SK-N-SH treated with all-trans-retinoic acid at 6 μM for 48 hours (cell line): ENCODE data around the gene NFXL1.

Source experiments
- ATAC-seq: fragments of 200-7000 bp; cut with Tn5 transposase; 3 replicates; pipeline ENCODE4 v1.9.1; 2020; ENCODE audit warnings: mild to moderate bottlenecking, moderate library complexity
- ARNTL ChIP-seq: fragments of 450-650 bp; formaldehyde crosslinking; IDR thresholded peaks from 2 replicates; pipeline ENCODE4 v1.5.0; 2020; ENCODE audit warnings: low read depth, mild to moderate bottlenecking, moderate library complexity, borderline replicate concordance
- BACH2 ChIP-seq: fragments of 250-450 bp; sonication (Bioruptor Pico); IDR thresholded peaks from 2 replicates; pipeline ENCODE4 v1.9.0; 2021; ENCODE audit warnings: mild to moderate bottlenecking, borderline replicate concordance
- CSDC2 ChIP-seq: fragments of 250-450 bp; sonication (Bioruptor Pico); IDR thresholded peaks from 2 replicates; pipeline ENCODE4 v1.5.0; 2020; ENCODE audit warnings: mild to moderate bottlenecking, moderate library complexity
- ESRRG ChIP-seq: fragments of 250-450 bp; sonication (Bioruptor Pico); IDR thresholded peaks from 2 replicates; pipeline ENCODE4 v1.6.1; 2021; ENCODE audit warnings: mild to moderate bottlenecking
- GLIS3 ChIP-seq: fragments of 250-450 bp; sonication (Bioruptor Pico); IDR thresholded peaks from 2 replicates; pipeline ENCODE4 v1.5.0; 2020; ENCODE audit warnings: mild to moderate bottlenecking, moderate library complexity
- OSR1 ChIP-seq: fragments of 250-450 bp; sonication (Bioruptor Pico); IDR thresholded peaks from 2 replicates; pipeline ENCODE4 v1.8.0; 2022; ENCODE audit warnings: moderate library complexity, mild to moderate bottlenecking, inconsistent platforms
- PPARA ChIP-seq: fragments of 250-450 bp; sonication (Bioruptor Pico); IDR thresholded peaks from 2 replicates; pipeline ENCODE4 v1.5.0; 2020; ENCODE audit warnings: mild to moderate bottlenecking, borderline replicate concordance
- RARB ChIP-seq: fragments of 250-450 bp; sonication (Bioruptor Pico); IDR thresholded peaks from 2 replicates; pipeline ENCODE4 v1.8.0; 2021; ENCODE audit warnings: mild to moderate bottlenecking, moderate library complexity
- SNAI2 ChIP-seq: fragments of 250-450 bp; sonication (Bioruptor Pico); IDR thresholded peaks from 2 replicates; pipeline ENCODE4 v1.5.0; 2020; ENCODE audit warnings: mild to moderate bottlenecking, moderate library complexity
- TCF4 ChIP-seq: fragments of 250-450 bp; sonication (Bioruptor Pico); IDR thresholded peaks from 2 replicates; pipeline ENCODE4 v1.8.0; 2021; ENCODE audit warnings: mild to moderate bottlenecking, moderate library complexity, borderline replicate concordance
- ZC3H10 ChIP-seq: fragments of 250-450 bp; sonication (Bioruptor Pico); IDR thresholded peaks from 2 replicates; pipeline ENCODE4 v1.5.1; 2021; ENCODE audit warnings: mild to moderate bottlenecking, moderate library complexity
- ZFP30 ChIP-seq: fragments of 450-650 bp; formaldehyde crosslinking; IDR thresholded peaks from 2 replicates; pipeline ENCODE4 v1.5.0; 2022; ENCODE audit warnings: mild to moderate bottlenecking, moderate library complexity
- ZNF565 ChIP-seq: fragments of 450-650 bp; formaldehyde crosslinking; conservative IDR thresholded peaks from 2 replicates; pipeline ENCODE4 v1.5.0; 2020; ENCODE audit warnings: low read depth, mild to moderate bottlenecking, moderate library complexity
- ZNF70 ChIP-seq: fragments of 450-650 bp; formaldehyde crosslinking; IDR thresholded peaks from 2 replicates; pipeline ENCODE4 v1.5.0; 2020; ENCODE audit warnings: mild to moderate bottlenecking, moderate library complexity
- ZNF8 ChIP-seq: fragments of 450-650 bp; formaldehyde crosslinking; IDR thresholded peaks from 2 replicates; pipeline ENCODE4 v1.5.0; 2020; ENCODE audit warnings: mild to moderate bottlenecking, moderate library complexity
- TF ChIP-seq, protein P1 (sequence below): fragments of 250-450 bp; sonication (Bioruptor Pico); IDR thresholded peaks from 2 replicates; pipeline ENCODE4 v1.8.0; 2020; ENCODE audit warnings: mild to moderate bottlenecking, moderate library complexity, borderline replicate concordance
- TF ChIP-seq, protein P2 (sequence below): fragments of 250-450 bp; sonication (Bioruptor Pico); IDR thresholded peaks from 2 replicates; pipeline ENCODE4 v1.5.1; 2021; ENCODE audit warnings: mild to moderate bottlenecking, moderate library complexity
- TF ChIP-seq, protein P3 (sequence below): fragments of 250-450 bp; sonication (Bioruptor Pico); IDR thresholded peaks from 2 replicates; pipeline ENCODE4 v1.8.0; 2021; ENCODE audit warnings: low read depth, mild to moderate bottlenecking, moderate library complexity, borderline replicate concordance
- TF ChIP-seq, protein P4 (sequence below): fragments of 250-450 bp; sonication (Bioruptor Pico); IDR thresholded peaks from 2 replicates; pipeline ENCODE4 v1.5.0; 2020; ENCODE audit warnings: mild to moderate bottlenecking, moderate library complexity

The NFXL1 gene

DNA sequence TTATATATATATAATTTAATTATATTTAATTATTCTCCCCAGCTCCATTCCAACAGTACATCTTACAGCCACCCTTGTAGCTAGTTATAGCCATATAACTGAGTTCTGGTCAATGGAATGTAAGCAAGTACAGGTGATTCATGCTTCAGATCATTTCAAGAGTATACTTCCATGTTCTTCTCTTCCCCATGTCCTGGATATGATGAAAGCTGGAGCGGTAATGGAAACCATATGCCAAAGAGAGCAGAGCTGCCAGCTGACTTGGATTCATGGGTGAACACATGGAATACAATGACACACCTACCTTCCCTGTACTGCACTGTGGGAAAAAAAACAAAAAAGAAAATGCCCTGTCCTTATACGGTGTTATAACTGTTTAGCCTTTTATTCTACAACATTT is 59.0 kb downstream of the NFXL1 start:
- TF ChIP-seq OSR1 (CRISPR knock-in tag) = no peak
- TF ChIP-seq GLIS3 (CRISPR knock-in tag) = no peak
- no peak for TF ChIP-seq ZFP30
- no peak for TF ChIP-seq SNAI2
- no peak for TF ChIP-seq ZNF565
- TF ChIP-seq BACH2 (CRISPR knock-in tag) = no peak
- TF ChIP-seq, protein P1, sequence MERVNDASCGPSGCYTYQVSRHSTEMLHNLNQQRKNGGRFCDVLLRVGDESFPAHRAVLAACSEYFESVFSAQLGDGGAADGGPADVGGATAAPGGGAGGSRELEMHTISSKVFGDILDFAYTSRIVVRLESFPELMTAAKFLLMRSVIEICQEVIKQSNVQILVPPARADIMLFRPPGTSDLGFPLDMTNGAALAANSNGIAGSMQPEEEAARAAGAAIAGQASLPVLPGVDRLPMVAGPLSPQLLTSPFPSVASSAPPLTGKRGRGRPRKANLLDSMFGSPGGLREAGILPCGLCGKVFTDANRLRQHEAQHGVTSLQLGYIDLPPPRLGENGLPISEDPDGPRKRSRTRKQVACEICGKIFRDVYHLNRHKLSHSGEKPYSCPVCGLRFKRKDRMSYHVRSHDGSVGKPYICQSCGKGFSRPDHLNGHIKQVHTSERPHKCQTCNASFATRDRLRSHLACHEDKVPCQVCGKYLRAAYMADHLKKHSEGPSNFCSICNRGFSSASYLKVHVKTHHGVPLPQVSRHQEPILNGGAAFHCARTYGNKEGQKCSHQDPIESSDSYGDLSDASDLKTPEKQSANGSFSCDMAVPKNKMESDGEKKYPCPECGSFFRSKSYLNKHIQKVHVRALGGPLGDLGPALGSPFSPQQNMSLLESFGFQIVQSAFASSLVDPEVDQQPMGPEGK (CRISPR knock-in tag) = no peak
- no peak for TF ChIP-seq ZC3H10 (CRISPR knock-in tag)
- TF ChIP-seq, protein P2, sequence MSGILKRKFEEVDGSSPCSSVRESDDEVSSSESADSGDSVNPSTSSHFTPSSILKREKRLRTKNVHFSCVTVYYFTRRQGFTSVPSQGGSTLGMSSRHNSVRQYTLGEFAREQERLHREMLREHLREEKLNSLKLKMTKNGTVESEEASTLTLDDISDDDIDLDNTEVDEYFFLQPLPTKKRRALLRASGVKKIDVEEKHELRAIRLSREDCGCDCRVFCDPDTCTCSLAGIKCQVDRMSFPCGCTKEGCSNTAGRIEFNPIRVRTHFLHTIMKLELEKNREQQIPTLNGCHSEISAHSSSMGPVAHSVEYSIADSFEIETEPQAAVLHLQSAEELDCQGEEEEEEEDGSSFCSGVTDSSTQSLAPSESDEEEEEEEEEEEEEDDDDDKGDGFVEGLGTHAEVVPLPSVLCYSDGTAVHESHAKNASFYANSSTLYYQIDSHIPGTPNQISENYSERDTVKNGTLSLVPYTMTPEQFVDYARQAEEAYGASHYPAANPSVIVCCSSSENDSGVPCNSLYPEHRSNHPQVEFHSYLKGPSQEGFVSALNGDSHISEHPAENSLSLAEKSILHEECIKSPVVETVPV = no peak
- TF ChIP-seq ESRRG (CRISPR knock-in tag) = no peak
- no peak for TF ChIP-seq CSDC2 (CRISPR knock-in tag)
- TF ChIP-seq, all 23 proteins: peak for 0
- ATAC-seq = no peak

DNA sequence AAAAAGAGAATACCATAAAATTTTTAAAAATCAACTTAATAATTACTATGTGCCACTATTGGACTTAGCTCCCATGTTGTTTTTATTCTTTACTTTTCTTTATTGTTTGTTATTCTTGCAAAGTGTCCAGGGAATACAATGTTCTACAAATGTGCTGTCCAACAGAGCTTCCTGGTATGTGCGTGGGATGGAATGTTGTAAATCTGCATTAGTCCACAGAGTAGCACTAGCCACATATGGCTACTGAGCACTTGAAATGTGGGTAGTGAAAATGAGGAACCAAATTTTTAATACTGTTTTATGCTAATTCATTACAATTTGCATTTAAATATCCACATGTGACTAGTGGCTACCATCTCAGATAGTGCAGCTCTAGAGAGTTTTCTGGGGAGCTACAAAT is 62.2 kb downstream of the NFXL1 start:
- no peak for TF ChIP-seq BACH2 (CRISPR knock-in tag)
- TF ChIP-seq, protein P2 = no peak
- TF ChIP-seq, protein P3, sequence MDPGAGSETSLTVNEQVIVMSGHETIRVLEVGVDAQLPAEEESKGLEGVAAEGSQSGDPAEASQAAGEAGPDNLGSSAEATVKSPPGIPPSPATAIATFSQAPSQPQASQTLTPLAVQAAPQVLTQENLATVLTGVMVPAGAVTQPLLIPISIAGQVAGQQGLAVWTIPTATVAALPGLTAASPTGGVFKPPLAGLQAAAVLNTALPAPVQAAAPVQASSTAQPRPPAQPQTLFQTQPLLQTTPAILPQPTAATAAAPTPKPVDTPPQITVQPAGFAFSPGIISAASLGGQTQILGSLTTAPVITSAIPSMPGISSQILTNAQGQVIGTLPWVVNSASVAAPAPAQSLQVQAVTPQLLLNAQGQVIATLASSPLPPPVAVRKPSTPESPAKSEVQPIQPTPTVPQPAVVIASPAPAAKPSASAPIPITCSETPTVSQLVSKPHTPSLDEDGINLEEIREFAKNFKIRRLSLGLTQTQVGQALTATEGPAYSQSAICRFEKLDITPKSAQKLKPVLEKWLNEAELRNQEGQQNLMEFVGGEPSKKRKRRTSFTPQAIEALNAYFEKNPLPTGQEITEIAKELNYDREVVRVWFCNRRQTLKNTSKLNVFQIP (CRISPR knock-in tag) = no peak
- no peak for TF ChIP-seq CSDC2 (CRISPR knock-in tag)
- no peak for TF ChIP-seq PPARA (CRISPR knock-in tag)
- no peak for TF ChIP-seq RARB (CRISPR knock-in tag)
- no peak for TF ChIP-seq ZNF8
- TF ChIP-seq ARNTL (CRISPR knock-in tag) = no peak
- TF ChIP-seq ESRRG (CRISPR knock-in tag) = no peak
- no peak for TF ChIP-seq TCF4 (CRISPR knock-in tag)
- TF ChIP-seq ZFP30 = no peak
- TF ChIP-seq, protein P4, sequence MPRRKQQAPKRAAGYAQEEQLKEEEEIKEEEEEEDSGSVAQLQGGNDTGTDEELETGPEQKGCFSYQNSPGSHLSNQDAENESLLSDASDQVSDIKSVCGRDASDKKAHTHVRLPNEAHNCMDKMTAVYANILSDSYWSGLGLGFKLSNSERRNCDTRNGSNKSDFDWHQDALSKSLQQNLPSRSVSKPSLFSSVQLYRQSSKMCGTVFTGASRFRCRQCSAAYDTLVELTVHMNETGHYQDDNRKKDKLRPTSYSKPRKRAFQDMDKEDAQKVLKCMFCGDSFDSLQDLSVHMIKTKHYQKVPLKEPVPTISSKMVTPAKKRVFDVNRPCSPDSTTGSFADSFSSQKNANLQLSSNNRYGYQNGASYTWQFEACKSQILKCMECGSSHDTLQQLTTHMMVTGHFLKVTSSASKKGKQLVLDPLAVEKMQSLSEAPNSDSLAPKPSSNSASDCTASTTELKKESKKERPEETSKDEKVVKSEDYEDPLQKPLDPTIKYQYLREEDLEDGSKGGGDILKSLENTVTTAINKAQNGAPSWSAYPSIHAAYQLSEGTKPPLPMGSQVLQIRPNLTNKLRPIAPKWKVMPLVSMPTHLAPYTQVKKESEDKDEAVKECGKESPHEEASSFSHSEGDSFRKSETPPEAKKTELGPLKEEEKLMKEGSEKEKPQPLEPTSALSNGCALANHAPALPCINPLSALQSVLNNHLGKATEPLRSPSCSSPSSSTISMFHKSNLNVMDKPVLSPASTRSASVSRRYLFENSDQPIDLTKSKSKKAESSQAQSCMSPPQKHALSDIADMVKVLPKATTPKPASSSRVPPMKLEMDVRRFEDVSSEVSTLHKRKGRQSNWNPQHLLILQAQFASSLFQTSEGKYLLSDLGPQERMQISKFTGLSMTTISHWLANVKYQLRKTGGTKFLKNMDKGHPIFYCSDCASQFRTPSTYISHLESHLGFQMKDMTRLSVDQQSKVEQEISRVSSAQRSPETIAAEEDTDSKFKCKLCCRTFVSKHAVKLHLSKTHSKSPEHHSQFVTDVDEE (CRISPR knock-in tag) = no peak
- TF ChIP-seq, all 23 proteins: peak for 0
- no peak for ATAC-seq

DNA sequence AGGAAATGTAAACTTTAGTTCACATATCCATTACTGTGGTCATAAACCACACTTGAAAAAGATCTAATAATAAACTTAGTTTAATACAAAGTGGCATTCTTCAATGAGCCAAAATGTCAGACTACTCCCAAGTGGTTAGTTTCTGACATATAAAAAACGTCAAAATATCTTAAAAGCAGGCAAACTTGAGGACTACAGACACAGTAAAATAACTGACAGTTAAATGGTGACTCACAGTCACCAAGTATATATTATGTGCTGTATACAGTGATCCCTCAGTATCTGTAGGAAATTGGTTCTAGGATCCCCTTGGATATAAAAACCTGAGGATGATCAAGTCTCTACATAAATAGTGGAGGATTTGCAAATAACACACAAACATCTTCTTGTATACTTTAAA is 64.9 kb downstream of the NFXL1 start:
- no peak for ATAC-seq
- TF ChIP-seq SNAI2 = no peak

DNA sequence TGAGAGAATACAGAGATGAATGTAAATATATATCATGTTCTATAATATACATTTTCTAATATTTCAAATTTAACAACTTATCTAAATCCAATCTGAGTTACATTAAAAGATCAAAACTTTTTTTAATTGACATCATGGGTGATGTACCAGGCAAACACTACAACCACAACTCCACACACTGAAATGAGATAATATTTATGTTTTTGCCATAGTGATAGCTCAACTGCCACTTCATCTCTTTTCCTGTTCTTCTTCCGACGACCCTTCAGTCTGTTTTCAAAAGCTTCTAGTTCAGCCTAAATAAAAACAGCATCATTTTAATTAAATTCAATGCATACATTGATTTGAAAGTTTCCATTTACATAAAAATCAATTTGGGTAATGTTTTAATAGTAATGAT is 66.3 kb downstream of the NFXL1 start:
- TF ChIP-seq SNAI2 = no peak
- no peak for ATAC-seq

DNA sequence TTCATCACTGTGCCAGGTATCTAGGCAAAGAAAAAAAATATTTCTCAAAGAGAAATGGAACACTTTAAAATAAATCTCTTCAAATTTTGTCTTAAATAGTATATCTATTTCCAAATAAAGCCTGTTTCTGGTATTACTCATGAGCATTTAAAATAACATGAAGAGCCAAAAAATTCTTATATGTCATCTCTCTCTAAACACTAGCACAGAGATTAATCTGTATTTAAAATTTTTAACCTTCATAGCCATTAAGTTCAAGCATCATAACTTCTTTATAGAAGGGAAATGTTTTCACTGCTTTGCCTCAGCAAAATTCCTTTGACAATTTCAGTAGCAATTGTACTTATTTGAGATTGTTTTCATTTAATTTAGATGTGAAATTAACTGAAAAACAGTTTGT is 71.4 kb downstream of the NFXL1 start:
- no peak for TF ChIP-seq ZFP30
- no peak for TF ChIP-seq ARNTL (CRISPR knock-in tag)
- TF ChIP-seq, protein P3 (CRISPR knock-in tag) = no peak
- no peak for TF ChIP-seq ZNF70 (CRISPR knock-in tag)
- TF ChIP-seq, protein P4 (CRISPR knock-in tag) = no peak
- no peak for TF ChIP-seq ESRRG (CRISPR knock-in tag)
- no peak for ATAC-seq
